VCaP (cell line): ENCODE measurements around the gene NGB.

Source experiments
- H3K27ac ChIP-seq: fragments of 450-650 bp; 2 replicates; pipeline ENCODE4 v1.5.1; 2017
- CTCF ChIP-seq: fragments of 450-650 bp; conservative IDR thresholded peaks from 2 replicates; pipeline ENCODE4 v1.5.1; 2017; ENCODE audit warnings: mild to moderate bottlenecking, moderate library complexity

Gene NGB

GRCh38 chr14:77306416-77306815 is 35.4 kb upstream of the NGB start:
- no peak for TF ChIP-seq CTCF
- no peak overlapping the region for H3K27ac ChIP-seq

GRCh38 chr14:77305696-77306095 is 34.7 kb upstream of the NGB start:
- no peak for TF ChIP-seq CTCF
- no peak overlapping the region for H3K27ac ChIP-seq

- TF ChIP-seq CTCF: no peak
- no peak overlapping the region for H3K27ac ChIP-seq
Measured at GRCh38 chr14:77303417-77304156, 32.6 kb upstream of the NGB start.

GRCh38 chr14:77302926-77303325 is 31.9 kb upstream of the NGB start:
- TF ChIP-seq CTCF: no peak
- no peak overlapping the region for H3K27ac ChIP-seq

- TF ChIP-seq CTCF: peak; percentile 86
- H3K27ac ChIP-seq: no peak overlapping the region
Measured at GRCh38 chr14:77301103-77301502, 30.1 kb upstream of the NGB start.

- no peak for TF ChIP-seq CTCF
- H3K27ac ChIP-seq: no peak overlapping the region
Measured at GRCh38 chr14:77299771-77300170, 28.8 kb upstream of the NGB start.

- TF ChIP-seq CTCF: no peak
- H3K27ac ChIP-seq: no peak overlapping the region
Measured at GRCh38 chr14:77296906-77297305, 25.9 kb upstream of the NGB start.
